HG02852 (cell line): ENCODE data around the gene LCN1.
"Not testable (repeated sequence)": the region's sequence is repeated elsewhere in the genome, so short reads cannot be mapped to it uniquely, and the experiment has no call there.

Experiments used
- ATAC-seq: cut with Tn5 transposase; IDR thresholded peaks from one replicate; pipeline ENCODE4 v1.9.1; 2021; ENCODE audit warnings: mild to moderate bottlenecking, moderate library complexity; ENCODE audit not compliant: unreplicated experiment

The LCN1 gene

DNA sequence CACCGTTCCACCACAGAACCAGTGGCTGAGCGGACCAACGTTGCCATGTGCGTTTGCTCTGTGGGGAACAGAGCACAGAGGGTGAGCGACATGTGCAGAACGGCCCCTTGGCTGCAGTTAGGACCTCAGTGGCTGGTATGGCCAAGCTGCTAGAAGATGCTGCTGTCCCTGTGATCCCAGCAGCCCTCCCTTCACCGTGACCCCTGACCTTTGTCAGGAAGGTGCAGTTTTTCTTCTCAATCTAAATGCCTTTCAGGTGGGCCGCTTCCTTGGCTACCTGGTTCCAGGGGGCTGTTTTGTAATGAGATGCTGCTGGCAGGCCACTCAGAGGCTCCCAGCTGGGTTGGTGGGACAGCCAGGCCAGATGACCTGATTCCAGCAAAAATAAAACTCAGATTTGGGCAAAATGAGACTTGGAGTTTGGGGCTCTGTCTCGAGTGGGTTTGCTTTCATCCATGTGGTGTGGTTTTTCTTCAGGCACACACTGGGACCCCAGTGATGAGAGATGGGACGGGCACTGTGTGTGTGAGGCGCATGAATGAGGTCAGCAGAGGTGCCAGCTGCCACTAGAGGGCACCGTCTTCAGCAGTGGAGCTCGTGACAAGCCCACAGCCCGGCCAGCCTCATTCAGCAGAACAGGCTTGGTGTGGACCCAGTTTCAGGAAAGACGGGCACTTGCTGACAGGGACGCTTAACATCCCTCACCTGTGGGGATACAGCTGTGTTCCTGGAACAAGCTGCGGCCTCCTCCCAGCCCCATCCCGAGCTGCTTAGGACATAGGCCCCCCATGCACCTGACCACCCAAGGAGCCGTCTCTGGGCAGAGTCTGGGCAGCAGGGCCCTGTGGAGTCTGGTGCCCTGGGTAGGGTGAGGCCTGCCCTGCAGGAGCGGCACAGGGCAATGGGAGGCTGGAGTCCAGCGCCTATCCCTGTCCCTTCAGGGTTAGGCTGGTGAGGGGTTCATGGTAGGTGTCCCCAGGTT, 16.7 kb upstream of the LCN1 start:
- ATAC-seq, result no peak

GRCh38 chr9:135505406-135506187, 15.6 kb upstream of the LCN1 start:
- no peak for ATAC-seq

DNA sequence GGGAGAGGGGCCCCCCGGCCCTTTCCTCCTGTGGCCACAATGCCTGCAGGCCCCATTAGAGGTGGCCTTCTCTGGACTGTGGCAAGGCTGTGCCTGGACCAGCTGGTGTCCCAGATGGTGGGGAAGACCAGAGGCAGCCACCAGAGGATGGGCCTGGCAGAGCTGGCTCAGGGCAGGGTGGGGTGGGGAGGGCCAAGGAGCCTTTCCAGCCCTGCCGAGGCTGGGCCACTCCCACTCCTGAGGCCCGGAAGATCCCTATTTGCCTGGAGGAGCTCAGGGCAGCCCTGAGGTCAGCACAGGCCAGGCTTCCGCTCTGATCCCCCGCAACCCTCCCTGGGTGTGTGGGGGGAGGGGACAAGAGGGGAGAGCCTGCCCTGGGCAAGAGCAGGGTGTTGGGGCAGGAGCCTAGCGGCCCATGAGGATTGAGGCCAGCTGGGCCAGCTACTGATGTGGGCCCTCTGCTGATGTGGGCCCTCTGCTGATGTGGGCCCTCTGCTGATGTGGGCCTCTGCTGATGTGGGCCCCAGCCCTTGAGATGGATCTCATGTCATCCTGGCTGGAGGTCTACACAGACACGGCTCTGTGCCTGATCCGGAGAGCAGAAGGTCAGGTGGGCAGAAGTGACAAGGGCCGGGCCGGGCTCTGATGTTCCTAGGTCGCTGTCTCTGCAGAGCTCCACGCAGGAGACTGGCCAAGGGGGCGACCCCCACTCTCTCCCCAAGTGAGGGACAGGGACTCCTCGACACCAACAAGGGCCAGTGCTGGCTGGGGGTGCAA, 14.7 kb upstream of the LCN1 start:
- no peak for ATAC-seq

DNA sequence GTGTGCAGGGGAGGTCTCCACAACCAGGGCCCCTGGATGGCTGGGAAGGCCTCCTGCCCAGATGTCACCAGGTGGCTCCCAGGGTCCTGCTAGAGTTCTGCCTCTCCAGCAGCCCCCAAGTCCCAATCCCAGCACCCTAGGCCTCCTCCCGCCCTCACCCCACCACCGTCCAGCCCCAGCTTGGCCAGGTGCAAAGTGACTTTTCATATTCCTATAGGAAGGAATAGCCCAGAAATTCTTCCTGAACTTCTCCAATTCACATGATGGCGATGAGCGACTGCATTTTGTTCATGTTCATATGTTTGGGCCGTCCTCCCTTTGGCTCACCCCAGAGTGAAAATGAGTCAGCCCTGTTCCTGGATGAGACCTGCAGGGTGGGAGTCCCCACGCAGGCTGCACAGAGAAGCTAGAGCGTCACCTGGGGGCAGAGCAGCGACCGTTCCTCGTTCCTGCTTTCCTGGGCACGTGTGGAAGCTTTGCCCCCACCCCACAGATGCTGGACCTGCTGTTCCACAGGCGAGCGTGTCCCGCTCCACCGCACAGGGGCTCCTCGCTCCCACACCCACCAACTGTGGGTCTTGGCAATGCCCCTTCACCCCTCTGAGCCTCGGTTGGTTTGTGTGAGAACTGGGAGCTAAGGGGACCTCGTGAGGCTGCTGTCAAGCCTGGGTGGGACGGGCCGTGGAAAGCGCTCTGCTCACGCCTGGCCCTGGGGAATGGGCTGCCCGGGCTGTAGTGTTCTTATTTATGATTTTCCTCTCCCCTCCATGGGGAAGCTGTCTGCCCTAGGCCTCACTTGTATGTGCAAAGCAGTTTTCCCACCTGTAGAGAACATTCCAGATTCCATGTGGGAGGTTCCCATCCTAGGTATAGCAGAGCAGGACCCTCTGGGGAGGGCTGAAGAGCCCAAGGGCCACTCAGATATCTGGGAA, 13.9 kb upstream of the LCN1 start:
- no peak for ATAC-seq

DNA sequence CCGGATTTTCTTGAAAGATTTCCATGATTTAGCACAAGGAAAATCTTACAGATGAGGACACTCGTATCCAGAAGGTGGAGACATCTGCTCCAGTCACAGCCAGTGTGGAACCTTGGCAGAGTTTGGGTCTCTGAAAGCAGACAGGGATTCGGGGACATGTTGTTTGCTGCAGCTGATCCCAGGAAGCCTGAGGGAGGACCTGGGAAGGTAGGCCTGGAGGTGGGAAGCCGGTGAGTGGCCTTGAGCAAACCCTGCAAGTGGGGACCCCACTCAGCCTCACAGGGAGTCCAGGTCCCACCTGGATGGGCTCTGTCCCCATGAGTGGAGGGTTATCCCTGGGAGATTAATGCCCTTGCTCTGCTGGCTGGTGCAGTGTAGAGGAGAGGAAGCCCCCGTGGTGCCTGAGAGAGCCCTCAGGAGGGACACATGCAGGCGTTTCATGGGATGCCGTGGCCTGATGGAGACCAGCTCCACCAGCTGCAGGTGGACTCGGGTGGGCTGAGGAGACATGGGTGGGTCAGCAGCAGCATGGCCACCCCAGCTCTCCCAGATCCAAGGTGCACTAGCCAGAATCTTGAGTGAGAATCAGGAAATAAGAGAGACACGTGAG, 12.9 kb upstream of the LCN1 start:
- no peak for ATAC-seq

DNA sequence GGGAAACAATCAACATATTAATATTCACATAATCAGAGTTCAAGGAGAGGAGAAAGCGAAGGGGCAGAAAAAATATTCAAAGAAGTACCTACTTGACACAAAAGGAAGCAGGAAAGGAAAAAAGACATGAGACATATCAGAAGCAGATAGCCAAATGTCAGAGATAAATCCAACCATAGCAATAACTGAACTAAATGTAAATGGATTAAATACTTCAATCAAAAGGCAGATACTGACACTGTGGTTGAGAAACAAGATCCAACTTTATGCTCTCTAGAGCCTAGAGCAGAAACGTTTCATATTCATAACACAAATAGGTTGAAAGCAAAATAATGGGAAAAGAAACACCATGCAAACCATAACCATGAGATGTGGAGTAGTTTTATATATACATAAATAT, 11.8 kb upstream of the LCN1 start:
- ATAC-seq, result no peak

DNA sequence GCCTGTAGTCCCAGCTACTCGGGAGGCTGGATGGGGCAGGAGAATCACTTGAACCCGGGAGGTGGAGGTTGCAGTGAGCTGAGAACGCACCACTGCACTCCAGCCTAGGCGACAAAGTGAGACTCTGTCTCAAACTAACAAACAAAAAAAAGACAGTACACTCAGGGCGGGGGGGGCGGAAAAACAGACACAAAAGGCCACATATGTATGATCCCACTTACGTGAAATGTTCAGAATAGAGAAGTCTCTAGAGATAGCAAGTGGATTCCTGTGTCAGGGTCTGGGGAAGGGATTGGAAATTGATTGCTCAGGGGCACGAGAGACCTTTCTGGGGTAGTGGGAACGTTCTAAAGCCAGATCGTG, 9.0 kb upstream of the LCN1 start:
- no peak for ATAC-seq

DNA sequence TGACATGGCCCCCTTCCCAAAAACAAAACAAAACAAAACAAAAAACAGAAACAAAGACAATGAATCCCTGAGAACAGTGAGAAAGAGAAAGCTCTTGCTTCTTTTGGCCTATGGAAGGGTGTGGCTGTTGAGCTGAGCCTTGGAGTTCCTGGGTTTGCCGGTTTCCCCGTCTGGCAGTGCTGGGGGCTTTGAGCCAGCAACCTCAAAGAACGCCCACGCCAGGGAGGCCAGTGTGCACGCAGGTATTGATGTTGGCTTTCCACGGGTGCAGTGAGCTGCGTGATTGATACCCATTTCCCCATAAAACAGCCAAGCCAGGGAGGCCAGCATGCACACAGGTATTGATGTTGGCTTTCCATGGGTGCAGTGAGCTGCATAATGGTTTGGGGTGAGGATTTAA, 8.3 kb upstream of the LCN1 start:
- no peak for ATAC-seq

- ATAC-seq, result no peak
These were observed 7.8 kb upstream of the LCN1 start for GRCh38 chr9:135513351-135513846.

DNA sequence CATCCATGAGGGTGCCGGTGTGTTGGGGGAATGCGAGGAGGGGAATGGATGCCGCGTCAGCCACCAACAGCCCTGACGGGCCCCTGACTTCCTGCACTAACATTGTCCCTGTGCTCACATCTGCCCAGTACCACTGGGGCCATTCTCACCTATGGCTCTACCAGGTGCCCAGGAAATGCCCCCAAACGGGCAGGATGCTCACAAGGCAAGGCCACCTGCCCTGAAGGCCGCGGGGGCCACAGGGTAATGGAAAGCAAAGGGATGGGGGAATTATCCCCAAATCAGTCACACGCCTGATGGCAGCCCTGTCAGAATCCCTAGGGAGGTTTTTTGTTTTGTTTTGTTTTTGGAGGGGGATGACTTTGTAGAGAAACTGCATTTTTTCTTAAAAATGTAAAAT, 7.3 kb upstream of the LCN1 start:
- not testable (repeated sequence) for ATAC-seq

DNA sequence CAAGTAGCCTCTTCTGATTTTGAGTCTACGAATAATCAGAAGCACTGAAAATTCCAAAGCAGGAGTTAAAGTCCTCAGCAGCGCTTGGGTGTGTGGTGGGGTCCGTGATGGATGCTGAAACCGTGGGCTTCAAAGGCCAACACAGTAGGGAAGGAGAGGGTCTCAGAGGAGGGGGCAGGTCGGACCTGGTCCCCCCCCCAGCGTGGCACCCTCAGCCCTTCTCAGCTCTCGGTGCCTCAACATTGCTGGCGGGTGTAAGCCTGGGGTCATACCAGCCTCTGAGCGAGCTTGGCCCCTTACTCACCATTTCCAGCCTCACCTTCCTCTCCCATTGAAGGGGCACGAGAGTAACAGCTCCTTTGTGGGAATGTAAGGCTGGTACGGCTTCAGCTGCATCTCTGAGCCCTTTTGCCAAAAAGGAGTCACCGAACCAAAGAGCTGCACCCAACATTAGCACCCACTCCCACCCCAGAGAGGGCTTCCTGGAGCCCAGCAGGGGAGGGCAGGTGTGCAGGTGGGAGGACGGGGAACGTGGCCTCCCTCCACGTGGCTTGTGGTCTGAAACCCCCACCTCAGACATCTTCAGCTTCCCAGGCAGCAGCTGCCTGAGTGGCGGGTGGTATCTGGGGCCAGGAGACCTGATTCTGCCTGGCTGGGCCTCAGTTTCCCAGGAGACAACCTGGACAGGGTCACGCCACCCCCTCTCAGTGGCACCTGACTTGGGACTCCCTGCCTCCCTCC, 6.7 kb upstream of the LCN1 start:
- ATAC-seq, result no peak

DNA sequence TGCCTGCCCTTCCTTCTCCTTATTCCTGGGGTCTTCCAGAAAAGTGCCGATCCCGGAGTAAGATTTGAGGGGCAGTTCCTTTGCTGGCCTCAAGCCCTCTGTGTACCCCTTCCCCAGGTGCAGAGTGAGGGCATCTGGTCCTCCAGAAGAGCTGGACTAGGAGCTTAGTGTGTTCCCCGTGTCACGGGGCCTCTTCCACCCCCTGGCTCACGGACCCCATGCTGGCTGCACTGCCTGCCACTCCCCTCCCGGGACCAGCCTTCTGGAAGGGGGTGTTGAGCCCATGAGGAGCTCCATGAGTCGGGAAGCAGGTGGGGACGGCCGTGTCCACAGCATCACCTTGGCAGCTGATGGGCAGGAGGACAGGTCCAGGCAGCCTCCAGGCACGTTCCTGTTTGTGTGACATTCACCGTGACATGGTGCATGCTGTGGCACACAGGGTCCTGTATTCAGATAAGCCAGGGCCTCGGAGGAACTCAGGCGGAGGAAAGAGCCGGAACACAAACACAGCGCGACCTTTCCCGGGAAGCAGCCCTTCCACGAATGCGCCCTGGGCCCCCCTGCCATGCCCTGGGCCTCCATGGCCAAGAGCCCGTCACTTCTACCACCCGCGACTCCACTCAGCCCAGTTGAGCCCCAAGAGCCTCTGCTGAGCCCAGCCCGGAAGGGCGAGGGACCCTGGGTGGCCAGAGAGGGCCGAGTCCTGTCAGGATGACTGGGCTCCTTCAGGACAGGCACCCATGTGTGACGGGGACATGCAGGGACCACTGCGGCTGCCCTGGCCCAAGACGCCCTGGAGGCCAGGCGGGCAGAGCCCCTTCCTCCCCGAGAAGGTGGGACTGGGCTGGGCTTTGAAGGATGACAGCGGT, 5.9 kb upstream of the LCN1 start:
- no peak for ATAC-seq

GRCh38 chr9:135516132-135516860, 4.9 kb upstream of the LCN1 start:
- ATAC-seq, result no peak

DNA sequence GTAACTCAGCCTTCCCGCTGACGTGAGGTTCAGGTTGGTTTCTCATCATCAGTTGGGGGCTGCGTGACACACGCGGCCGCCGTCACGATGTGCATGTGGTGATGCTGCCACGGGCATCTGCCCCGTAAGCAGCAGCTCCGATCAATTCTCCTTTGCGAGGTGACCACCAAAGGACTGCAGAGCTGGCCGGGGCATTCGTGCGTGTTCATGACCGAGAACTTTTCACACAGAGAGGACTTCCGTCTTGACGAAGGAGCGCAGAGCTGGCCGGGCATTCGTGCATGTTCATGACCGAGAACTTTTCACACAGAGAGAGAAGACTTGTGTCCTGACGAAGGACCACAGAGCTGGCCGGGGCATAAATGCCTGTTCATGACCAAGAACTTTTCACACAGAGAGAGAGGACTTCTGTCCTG, 3.8 kb upstream of the LCN1 start:
- ATAC-seq, result no peak

DNA sequence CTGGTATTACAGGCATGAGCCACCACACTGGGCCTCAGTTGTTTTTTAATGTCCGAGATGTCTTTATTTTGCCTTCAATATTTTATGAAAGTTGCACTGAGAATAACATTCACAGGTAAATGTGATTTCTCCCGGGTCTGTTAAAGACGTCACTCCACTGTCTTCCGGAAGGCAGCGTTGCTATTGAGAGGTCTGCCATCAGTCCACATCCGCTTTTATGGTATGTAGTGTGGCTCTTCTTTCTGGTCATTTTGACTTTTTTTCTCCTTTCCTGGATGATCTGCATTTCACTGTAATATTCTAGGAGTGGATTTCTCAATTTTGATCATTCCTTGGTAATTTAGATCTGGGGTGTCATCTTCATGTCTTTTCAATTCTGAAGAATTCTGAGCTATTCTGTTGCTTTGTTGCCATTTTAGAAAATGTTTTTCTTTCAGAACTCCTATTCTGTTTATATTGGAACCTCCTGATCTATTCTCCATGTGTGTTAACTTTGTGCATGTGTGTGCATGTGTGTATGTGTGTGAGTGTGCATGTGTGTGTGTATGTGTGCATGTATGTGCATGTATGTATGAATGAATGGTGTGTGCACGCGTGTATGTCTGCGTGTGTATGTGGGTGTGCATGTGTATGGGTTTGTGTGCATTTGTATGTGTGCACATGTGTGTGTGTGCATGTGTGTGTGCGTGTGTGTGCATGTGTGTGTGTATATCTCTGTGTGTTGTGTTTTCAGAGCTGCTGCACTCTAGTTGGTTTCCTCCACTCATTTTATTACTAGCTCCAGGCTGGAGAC, 1.9 kb upstream of the LCN1 start:
- no peak for ATAC-seq

GRCh38 chr9:135521608-135522095, 412 bp downstream of the LCN1 start:
- ATAC-seq, result no peak
